ENCODE data around the gene GAB1. TPM values are rescaled to one million over a fixed set of nuclear protein-coding genes. Genes with fewer than 3 reads are reported as not detected.

GAB1 gene
- total RNA-seq, 1 experiment from 2014 or later = 15.3 TPM

DNA sequence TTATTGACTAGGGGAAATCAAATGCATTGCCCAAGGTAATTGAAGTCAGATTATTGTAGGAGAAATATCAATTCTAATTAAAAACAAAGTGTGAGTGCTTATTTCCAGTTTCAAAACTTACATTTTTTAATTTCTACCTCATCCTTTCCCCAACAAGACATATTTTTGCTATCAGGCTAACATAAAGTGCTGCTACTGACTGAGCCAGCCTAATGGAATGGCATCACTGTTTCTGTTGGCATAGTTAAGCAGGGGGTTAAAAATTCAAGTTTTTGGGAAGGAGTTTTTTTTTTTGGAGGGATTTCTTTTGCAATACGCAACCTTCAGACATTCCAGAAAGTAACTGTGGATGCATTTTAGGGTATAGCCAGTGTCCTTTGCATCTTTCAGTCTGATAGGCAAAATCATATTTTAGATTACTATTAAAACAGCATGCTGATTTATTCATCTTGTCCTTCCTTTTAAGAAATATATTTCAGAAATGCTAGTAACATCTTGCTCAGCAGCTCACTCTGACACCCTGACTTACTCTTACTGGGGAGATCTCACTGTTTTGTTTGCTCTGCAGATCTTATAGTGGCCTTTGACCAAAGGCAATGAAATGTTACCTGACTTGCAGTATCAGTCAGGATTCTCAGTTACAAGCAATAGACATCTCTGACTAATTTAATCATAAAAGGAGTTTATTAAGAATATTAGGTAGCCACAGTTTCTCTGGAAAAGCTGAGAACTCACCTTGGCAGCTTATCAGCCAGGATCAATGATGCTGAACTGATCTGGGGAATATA lies 24.4 kb downstream of the GAB1 start:
- H3K27me3 ChIP-seq (ENCODE audit: insufficient read depth, low read length) = no peaks in the 10 kb centered on the region
- no peak overlapping the region for H3K4me2 ChIP-seq (ENCODE audit: insufficient read depth, insufficient read length, low read length)
- WGBS (ENCODE audit: extremely low coverage, insufficient read length, low lambda C conversion rate) = no CpG with 5 or more reads among the region's 1 CpG
- H3K23ac ChIP-seq (ENCODE audit: insufficient read length, low read depth, low read length) = no peak overlapping the region
- Mint-ChIP-seq H3K4me1 (peaks cover 60 to 63% of the 10 kb centered on the region in 2 experiments), H3K9me3 (no peaks in the 10 kb centered on the region), H3K27ac (peak overlapping the region in 2 of 3 experiments; percentile 13 to 49; a peak in 2 of 7 replicates), H3K36me3 (ENCODE audit: insufficient read depth in 1 of 3, low read depth in 3 of 3) (peaks cover 0 to 3% (median 2%) of the 10 kb centered on the region in 3 experiments; a peak in 2 of 7 replicates), H3K4me3 (no peak overlapping the region), H3K27me3 (ENCODE audit: low read depth) (no peaks in the 10 kb centered on the region)
- no peaks in the 10 kb centered on the region for H3K23me2 ChIP-seq (ENCODE audit: insufficient read length, low read depth, low read length, poor library complexity, severe bottlenecking)
- H2AK5ac ChIP-seq (ENCODE audit: insufficient read length, low read length) = no peak overlapping the region
- H2BK12ac ChIP-seq (ENCODE audit: insufficient read length, low read depth, low read length) = no peak overlapping the region
- H3K18ac ChIP-seq (ENCODE audit: insufficient read length, low read depth, low read length) = no peak overlapping the region
- H2BK120ac ChIP-seq (ENCODE audit: low read depth, low read length, poor library complexity, severe bottlenecking) = no peak overlapping the region
- no peak overlapping the region for H3K9ac ChIP-seq (ENCODE audit: extremely low read depth, insufficient read length, low read length)
- H3K56ac ChIP-seq (ENCODE audit: insufficient read length, low read depth, low read length) = no peak overlapping the region
- no peak overlapping the region for H3K4ac ChIP-seq (ENCODE audit: low read depth, low read length)
- H3K27ac ChIP-seq (ENCODE audit: insufficient read length, low read depth, low read length) = no peak overlapping the region
- H2BK20ac ChIP-seq (ENCODE audit: low read depth, low read length, poor library complexity, severe bottlenecking) = no peak overlapping the region
- H4K5ac ChIP-seq (ENCODE audit: insufficient read length, low read depth, low read length) = no peak overlapping the region
- no peak overlapping the region for H3T11ph ChIP-seq (ENCODE audit: low read length)
- no peak overlapping the region for H2BK15ac ChIP-seq (ENCODE audit: low read depth, low read length)
- H3K14ac ChIP-seq (ENCODE audit: insufficient read depth, low read length) = no peak overlapping the region
- DNase-seq = no peak
- H3K79me1 ChIP-seq (ENCODE audit: insufficient read depth, low read depth, low read length, poor library complexity, severe bottlenecking) = no peaks in the 10 kb centered on the region
- no peak overlapping the region for H2BK5ac ChIP-seq (ENCODE audit: insufficient read length, low read length)
- peaks cover 11% of the 10 kb centered on the region; the same call in 1 of the 2 replicates for H3K4me1 ChIP-seq (ENCODE audit: insufficient read depth, low read length)
- TF ChIP-seq, protein P1, sequence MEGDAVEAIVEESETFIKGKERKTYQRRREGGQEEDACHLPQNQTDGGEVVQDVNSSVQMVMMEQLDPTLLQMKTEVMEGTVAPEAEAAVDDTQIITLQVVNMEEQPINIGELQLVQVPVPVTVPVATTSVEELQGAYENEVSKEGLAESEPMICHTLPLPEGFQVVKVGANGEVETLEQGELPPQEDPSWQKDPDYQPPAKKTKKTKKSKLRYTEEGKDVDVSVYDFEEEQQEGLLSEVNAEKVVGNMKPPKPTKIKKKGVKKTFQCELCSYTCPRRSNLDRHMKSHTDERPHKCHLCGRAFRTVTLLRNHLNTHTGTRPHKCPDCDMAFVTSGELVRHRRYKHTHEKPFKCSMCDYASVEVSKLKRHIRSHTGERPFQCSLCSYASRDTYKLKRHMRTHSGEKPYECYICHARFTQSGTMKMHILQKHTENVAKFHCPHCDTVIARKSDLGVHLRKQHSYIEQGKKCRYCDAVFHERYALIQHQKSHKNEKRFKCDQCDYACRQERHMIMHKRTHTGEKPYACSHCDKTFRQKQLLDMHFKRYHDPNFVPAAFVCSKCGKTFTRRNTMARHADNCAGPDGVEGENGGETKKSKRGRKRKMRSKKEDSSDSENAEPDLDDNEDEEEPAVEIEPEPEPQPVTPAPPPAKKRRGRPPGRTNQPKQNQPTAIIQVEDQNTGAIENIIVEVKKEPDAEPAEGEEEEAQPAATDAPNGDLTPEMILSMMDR (conservative IDR thresholded peaks at IDR 0.05) = no peak
- no peaks in the 10 kb centered on the region for H3K9me3 ChIP-seq (ENCODE audit: control insufficient read depth, low read depth, low read length)
- no peak overlapping the region for H4K91ac ChIP-seq (ENCODE audit: insufficient read length, low read depth, low read length)
- H3K79me2 ChIP-seq (ENCODE audit: insufficient read depth, low read length) = peaks cover 1% of the 10 kb centered on the region; the same call in 1 of the 2 replicates
- no peak overlapping the region for H4K8ac ChIP-seq (replicated peaks; ENCODE audit: insufficient read length, low read depth, low read length)
- H2AFZ ChIP-seq (ENCODE audit: low read length) = no peak overlapping the region
- H4K20me1 ChIP-seq (ENCODE audit: control insufficient read depth, insufficient read depth, insufficient read length) = no peaks in the 10 kb centered on the region
